HG02763 (cell line): ENCODE measurements around the gene RNU4-1.
A peak's percentile ranks its signal among the peaks of the same experiment; 100 is the strongest.

ENCODE experiments used
- ATAC-seq: cut with Tn5 transposase; IDR thresholded peaks from one replicate; pipeline ENCODE4 v1.9.1; 2021; ENCODE audit warnings: mild to moderate bottlenecking, moderate library complexity; ENCODE audit not compliant: unreplicated experiment

RNU4-1 gene

GRCh38 chr12:120290609-120291305, 2.3 kb downstream of the RNU4-1 start:
- ATAC-seq: no peak

- no peak for ATAC-seq
Measured at GRCh38 chr12:120287491-120287890, 5.5 kb downstream of the RNU4-1 start.

GRCh38 chr12:120286768-120287490, 6.1 kb downstream of the RNU4-1 start:
- no peak for ATAC-seq

GRCh38 chr12:120284381-120284780, 8.7 kb downstream of the RNU4-1 start:
- ATAC-seq: no peak

GRCh38 chr12:120283318-120283717, 9.7 kb downstream of the RNU4-1 start:
- no peak for ATAC-seq

- ATAC-seq: no peak
Measured at GRCh38 chr12:120278137-120279069, 14.6 kb downstream of the RNU4-1 start.

- no peak for ATAC-seq
Measured at GRCh38 chr12:120276734-120277133, 16.3 kb downstream of the RNU4-1 start.

- ATAC-seq: no peak
Measured at GRCh38 chr12:120267736-120268135, 25.3 kb downstream of the RNU4-1 start.

GRCh38 chr12:120266180-120266870, 26.7 kb downstream of the RNU4-1 start:
- no peak for ATAC-seq

- peak; percentile 63 for ATAC-seq
Measured at GRCh38 chr12:120265473-120266179, 27.4 kb downstream of the RNU4-1 start, which contains the start of gene PXN. Gene PXN, minus strand, starts transcription at chr12:120265730. Its CDS starts 101 bp downstream, at chr12:120265629.

- no peak for ATAC-seq
Measured at GRCh38 chr12:120264904-120265472, 28.0 kb downstream of the RNU4-1 start.

GRCh38 chr12:120264086-120264903, 28.7 kb downstream of the RNU4-1 start:
- ATAC-seq: no peak

GRCh38 chr12:120263748-120264085, 29.3 kb downstream of the RNU4-1 start:
- ATAC-seq: no peak

- ATAC-seq: no peak
Measured at GRCh38 chr12:120262852-120263747, 29.9 kb downstream of the RNU4-1 start.

GRCh38 chr12:120261951-120262851, 30.8 kb downstream of the RNU4-1 start:
- no peak for ATAC-seq

GRCh38 chr12:120260607-120261006, 32.4 kb downstream of the RNU4-1 start:
- no peak for ATAC-seq
